Liver (tissue), 9 donors: ENCODE results near the gene C9orf72. TPM values are rescaled to one million over a fixed set of nuclear protein-coding genes. Genes with fewer than 3 reads are reported as not detected.
A peak's percentile ranks its signal among the peaks of the same experiment; 100 is the strongest.

ENCODE experiments used
- DNase-seq: peaks from one replicate; pipeline ENCODE4 v3.0.0-alpha.2; 2017; ENCODE audit warnings: low spot score
- H3K27ac ChIP-seq, 2 donors: one replicate each; pipeline ENCODE4 v1.7.0; 2013; ENCODE audit warnings: inconsistent platforms in 2 of 2, low read length in 2 of 2, control low read depth in 1 of 2, low read depth in 1 of 2, mild to moderate bottlenecking in 1 of 2
- H3K27me3 ChIP-seq, 4 donors: one replicate each; pipeline versions ENCODE4 v1.6.1 to v1.7.0; 2013; ENCODE audit warnings: low read length in 3 of 4, inconsistent platforms in 1 of 4, mild to moderate bottlenecking in 1 of 4, moderate library complexity in 1 of 4; ENCODE audit not compliant: control insufficient read depth in 4 of 4, insufficient read depth in 4 of 4
- H3K36me3 ChIP-seq, 4 donors: one replicate each; pipeline versions ENCODE4 v1.6.1 to v1.7.0; 2013; ENCODE audit warnings: low read length in 3 of 4, mild to moderate bottlenecking in 3 of 4, low read depth in 1 of 4, moderate library complexity in 1 of 4; ENCODE audit not compliant: control insufficient read depth in 4 of 4, insufficient read depth in 3 of 4
- H3K4me1 ChIP-seq, 4 donors: one replicate each; pipeline versions ENCODE4 v1.6.1 to v1.7.0; 2013; ENCODE audit warnings: low read length in 3 of 4, mild to moderate bottlenecking in 3 of 4, moderate library complexity in 1 of 4; ENCODE audit not compliant: control insufficient read depth in 4 of 4, insufficient read depth in 4 of 4
- H3K4me3 ChIP-seq, 3 donors: one replicate each; pipeline versions ENCODE4 v1.6.1 to v1.7.0; 2013; ENCODE audit warnings: low read length in 3 of 3, control low read depth in 1 of 3, low read depth in 1 of 3, mild to moderate bottlenecking in 1 of 3
- H3K9ac ChIP-seq, 2 donors: one replicate each; pipeline ENCODE4 v1.7.0; 2013; ENCODE audit warnings: low read length in 2 of 2, mild to moderate bottlenecking in 2 of 2, moderate library complexity in 2 of 2, control low read depth in 1 of 2, low read depth in 1 of 2
- H3K9me3 ChIP-seq, 4 donors: one replicate each; pipeline versions ENCODE4 v1.6.1 to v1.7.0; 2013; ENCODE audit warnings: low read length in 3 of 4; ENCODE audit not compliant: control insufficient read depth in 4 of 4
- CTCF ChIP-seq: fragments of 150-350 bp; IDR thresholded peaks from 2 replicates; pipeline ENCODE4 v1.5.1; 2017; ENCODE audit warnings: improper control_type of control experiment, low read depth, low read length; ENCODE audit not compliant: missing input control
- EGR1 ChIP-seq, 2 donors: IDR thresholded peaks; 2 replicates each; pipeline ENCODE4 v1.6.1; 2016 to 2018; ENCODE audit warnings: antibody characterized with exemption in 2 of 2, low read depth in 2 of 2
- GABPA ChIP-seq, 2 donors: IDR thresholded peaks in 1 of 2; conservative IDR thresholded peaks in 1 of 2; 2 replicates each; pipeline ENCODE4 v1.6.1; 2016; ENCODE audit warnings: antibody characterized with exemption in 2 of 2, mild to moderate bottlenecking in 1 of 2, moderate library complexity in 1 of 2
- HNF4A ChIP-seq, 2 donors: conservative IDR thresholded peaks; 2 replicates each; pipeline ENCODE4 v1.6.1; 2016; ENCODE audit warnings: antibody characterized with exemption in 2 of 2, mild to moderate bottlenecking in 2 of 2
- HNF4G ChIP-seq: IDR thresholded peaks from 2 replicates; pipeline ENCODE4 v1.6.1; 2016; ENCODE audit warnings: antibody characterized with exemption
- NR2F2 ChIP-seq: IDR thresholded peaks from 2 replicates; pipeline ENCODE4 v1.6.1; 2016; ENCODE audit warnings: antibody characterized with exemption
- REST ChIP-seq: IDR thresholded peaks from 2 replicates; pipeline ENCODE4 v1.6.1; 2016; ENCODE audit warnings: antibody characterized with exemption, mild to moderate bottlenecking
- SP1 ChIP-seq: IDR thresholded peaks from 2 replicates; pipeline ENCODE4 v1.6.1; 2018; ENCODE audit warnings: antibody characterized with exemption, mild to moderate bottlenecking
- TAF1 ChIP-seq: conservative IDR thresholded peaks from 2 replicates; pipeline ENCODE4 v1.6.1; 2016; ENCODE audit warnings: antibody characterized with exemption, mild to moderate bottlenecking
- YY1 ChIP-seq: IDR thresholded peaks from 2 replicates; pipeline ENCODE4 v1.6.1; 2016; ENCODE audit warnings: antibody characterized with exemption, mild to moderate bottlenecking
- ZBTB33 ChIP-seq: IDR thresholded peaks from 2 replicates; pipeline ENCODE4 v1.6.1; 2016; ENCODE audit warnings: antibody characterized with exemption
- WGBS: extraction: QIAGEN DNeasy Blood & Tissue Kit; methylation state at CpG from one replicate; pipeline ENCODE4 v1.1.7; 2013; 5-methylcytosine and 5-hydroxymethylcytosine counted together
- polyA plus RNA-seq, 2 donors: library from polyadenylated mRNA; stranded (reverse) in 1 of 2; unstranded in 1 of 2; fragments of 200-250 nt in 1 of 2; fragments of >200 nt in 1 of 2; fragmentation: Nextera tagmentation in 1 of 2; extraction: Ambion mirVana in 1 of 2; gene quantifications; one replicate each; pipeline versions ENCODE4 v1.2.1 to v1.2.3, GENCODE V29; 2013 to 2015
- total RNA-seq, 2 donors: library from RNA; depleted of rRNA; stranded (reverse); fragments of >200 nt; gene quantifications; one replicate each; pipeline ENCODE4 v1.2.3, GENCODE V29; 2014
- donor health status: healthy.
- donor health status: healthy.
- donor health status: healthy.
- donor health status: healthy.
- donor health status: healthy.

Gene C9orf72
- total and polyA plus RNA-seq, 4 donors = 2.8 to 14.1 (median 8.6) TPM

GRCh38 chr9:27602142-27602861, 29.0 kb upstream of the C9orf72 start:
- no peak overlapping the region for H3K27ac ChIP-seq
- no peaks in the 10 kb centered on the region for H3K36me3 ChIP-seq
- no peak for TF ChIP-seq REST
- TF ChIP-seq TAF1 = no peak
- no peak for TF ChIP-seq YY1
- TF ChIP-seq EGR1 (IDR thresholded peaks at IDR 0.05; ENCODE audit: low read depth in 2 of 2) = no peak
- H3K27me3 ChIP-seq = no peaks in the 10 kb centered on the region
- H3K9me3 ChIP-seq = no peaks in the 10 kb centered on the region
- WGBS = 83% methylated on average over 6 of the region's 6 CpGs
- no peak overlapping the region for H3K9ac ChIP-seq
- H3K4me1 ChIP-seq = no peaks in the 10 kb centered on the region
- DNase-seq = no peak
- no peak overlapping the region for H3K4me3 ChIP-seq

GRCh38 chr9:27601396-27601795, 28.1 kb upstream of the C9orf72 start:
- no peaks in the 10 kb centered on the region for H3K4me1 ChIP-seq
- no peak for TF ChIP-seq HNF4G
- no peak for TF ChIP-seq CTCF
- no peak for TF ChIP-seq TAF1
- no peak for TF ChIP-seq NR2F2
- TF ChIP-seq SP1 = no peak
- TF ChIP-seq HNF4A (conservative IDR thresholded peaks at IDR 0.05) = no peak
- TF ChIP-seq GABPA (IDR thresholded peaks at IDR 0.05 in 1 of 2, conservative IDR thresholded peaks at IDR 0.05 in 1 of 2) = no peak
- no peak for TF ChIP-seq ZBTB33
- TF ChIP-seq EGR1 (IDR thresholded peaks at IDR 0.05; ENCODE audit: low read depth in 2 of 2) = no peak
- H3K27ac ChIP-seq = peak overlapping the region in 1 of 2 donors; percentile 37
- DNase-seq = no peak
- no peak overlapping the region for H3K4me3 ChIP-seq
- WGBS = 69% methylated on average over 6 of the region's 6 CpGs
- H3K9me3 ChIP-seq = no peaks in the 10 kb centered on the region
- H3K36me3 ChIP-seq = no peaks in the 10 kb centered on the region
- H3K9ac ChIP-seq = peak overlapping the region in 1 of 2 donors; percentile 43
- no peaks in the 10 kb centered on the region for H3K27me3 ChIP-seq
